ENCODE measurements around the gene CDT1.
A peak's percentile ranks its signal among the peaks of the same experiment; 100 is the strongest.
"Not testable (repeated sequence)": the region's sequence is repeated elsewhere in the genome, so short reads cannot be mapped to it uniquely, and the experiment has no call there.

CDT1 gene

GRCh38 chr16:88769617-88770460 lies 33.8 kb upstream of the CDT1 start:
- no peak for DNase-seq

- no peak for DNase-seq
Measured at GRCh38 chr16:88770461-88771293, 32.9 kb upstream of the CDT1 start.

- no peak for DNase-seq
Measured at GRCh38 chr16:88771294-88771772, 32.3 kb upstream of the CDT1 start.

GRCh38 chr16:88771781-88772180 lies 31.8 kb upstream of the CDT1 start:
- not testable (repeated sequence) for DNase-seq

- no peak for DNase-seq
Measured at GRCh38 chr16:88772871-88773811, 30.4 kb upstream of the CDT1 start.

GRCh38 chr16:88773812-88774291 lies 29.7 kb upstream of the CDT1 start:
- no peak for DNase-seq

- no peak for DNase-seq
Measured at GRCh38 chr16:88774544-88775393, 28.8 kb upstream of the CDT1 start.

GRCh38 chr16:88775825-88776224 lies 27.8 kb upstream of the CDT1 start:
- no peak for DNase-seq

GRCh38 chr16:88777471-88778270 lies 25.9 kb upstream of the CDT1 start:
- DNase-seq = no peak

GRCh38 chr16:88778271-88778525 lies 25.4 kb upstream of the CDT1 start:
- no peak for DNase-seq

- DNase-seq = no peak
Measured at GRCh38 chr16:88778541-88779065, 25.0 kb upstream of the CDT1 start.

- DNase-seq = no peak
Measured at GRCh38 chr16:88779406-88780141, 24.0 kb upstream of the CDT1 start.

GRCh38 chr16:88780142-88781062 lies 23.2 kb upstream of the CDT1 start:
- DNase-seq = no peak

GRCh38 chr16:88781140-88782077 lies 22.2 kb upstream of the CDT1 start:
- peak; percentile 75 for DNase-seq

- DNase-seq = peak; percentile 78
Measured at GRCh38 chr16:88782454-88783390, 20.9 kb upstream of the CDT1 start.

- DNase-seq = no peak
Measured at GRCh38 chr16:88783391-88784073, 20.1 kb upstream of the CDT1 start.

Data from CD4-positive, alpha-beta T cell treated with Interleukin-4 for 4 hours (primary cell).